Measurements from ENCODE around the gene PRMT2. TPM values are rescaled to one million over a fixed set of nuclear protein-coding genes. Genes with fewer than 3 reads are reported as not detected.
"Not testable (repeated sequence)": the region's sequence is repeated elsewhere in the genome, so short reads cannot be mapped to it uniquely, and the experiment has no call there.

The PRMT2 gene
- total RNA-seq, 1 donor from 2014 or later, result 144 TPM

DNA sequence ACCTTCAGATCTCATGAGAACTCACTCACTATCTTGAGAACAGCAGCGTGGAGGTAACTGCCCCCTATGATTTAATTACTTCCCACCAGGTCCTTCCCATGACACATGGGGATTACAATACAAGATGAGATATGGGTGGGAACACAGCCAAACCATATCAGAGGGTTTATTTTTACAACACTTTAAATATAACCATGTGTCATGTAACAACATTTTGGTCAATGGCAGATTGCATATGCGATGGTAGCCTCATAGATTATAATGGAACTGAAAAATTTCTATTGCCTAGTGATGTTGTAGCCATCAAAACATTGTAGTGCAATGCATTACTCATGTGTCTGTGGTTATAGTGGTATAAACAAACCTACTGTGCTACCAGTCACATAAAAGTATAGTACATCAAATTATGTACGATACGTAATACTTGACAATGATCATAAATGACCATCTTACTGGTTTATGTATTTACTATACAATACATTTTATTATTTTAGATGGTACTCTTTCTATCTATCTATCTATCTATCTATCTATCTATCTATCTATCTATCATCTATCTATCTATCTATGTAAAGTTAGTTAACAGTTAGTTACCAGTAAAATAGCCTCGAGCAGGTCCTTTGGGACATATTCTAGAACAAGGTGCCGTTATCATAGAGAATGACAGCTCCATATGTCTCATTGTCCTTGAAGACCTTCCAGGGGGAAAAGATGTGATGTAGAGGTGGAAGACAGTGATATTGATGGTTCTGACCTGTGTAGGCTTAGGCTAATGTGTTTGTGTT lies 18.0 kb upstream of the PRMT2 start:
- DNase-seq (ENCODE audit: low read depth, low spot score), result no peak

- no peak for DNase-seq (ENCODE audit: low read depth, low spot score)
Measured at GRCh38 chr21:46618738-46619379, 16.6 kb upstream of the PRMT2 start.

GRCh38 chr21:46619846-46620245 lies 15.6 kb upstream of the PRMT2 start:
- no peak for DNase-seq (ENCODE audit: low read depth, low spot score)

- DNase-seq (ENCODE audit: low read depth, low spot score), result no peak
Measured at GRCh38 chr21:46620846-46621245, 14.6 kb upstream of the PRMT2 start.

GRCh38 chr21:46621457-46622182 lies 13.9 kb upstream of the PRMT2 start:
- no peak for DNase-seq (ENCODE audit: low read depth, low spot score)

GRCh38 chr21:46622226-46622625 lies 13.2 kb upstream of the PRMT2 start:
- DNase-seq (ENCODE audit: low read depth, low spot score), result no peak

GRCh38 chr21:46624050-46624449 lies 11.4 kb upstream of the PRMT2 start:
- no peak for DNase-seq (ENCODE audit: low read depth, low spot score)

- no peak for DNase-seq (ENCODE audit: low read depth, low spot score)
Measured at GRCh38 chr21:46625759-46626158, 9.7 kb upstream of the PRMT2 start.

- no peak for DNase-seq (ENCODE audit: low read depth, low spot score)
Measured at GRCh38 chr21:46626536-46626935, 8.9 kb upstream of the PRMT2 start.

GRCh38 chr21:46626975-46627501 lies 8.4 kb upstream of the PRMT2 start:
- DNase-seq (ENCODE audit: low read depth, low spot score), result no peak

DNA sequence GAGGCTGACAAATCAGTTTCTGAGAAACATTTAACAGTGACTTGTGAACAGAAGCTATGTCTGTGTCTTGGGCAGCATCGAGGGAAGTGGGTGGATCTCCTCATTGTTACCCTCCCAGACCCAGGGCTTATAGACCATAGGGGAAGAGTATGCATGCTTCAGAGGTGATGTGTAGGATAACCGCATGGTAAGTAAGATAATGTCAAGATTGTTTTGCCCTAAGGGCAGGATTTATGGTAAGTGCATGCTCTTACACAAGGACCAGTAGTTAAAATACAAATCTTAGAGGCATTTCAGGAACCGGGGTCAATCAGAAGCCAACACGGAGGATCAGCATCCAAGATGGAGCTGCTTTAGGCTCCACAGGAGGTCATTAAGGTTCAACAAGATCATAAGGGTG lies 7.7 kb upstream of the PRMT2 start:
- DNase-seq (ENCODE audit: low read depth, low spot score), result no peak

GRCh38 chr21:46628868-46629267 lies 6.6 kb upstream of the PRMT2 start:
- no peak for DNase-seq (ENCODE audit: low read depth, low spot score)

GRCh38 chr21:46630915-46631314 lies 4.6 kb upstream of the PRMT2 start:
- DNase-seq (ENCODE audit: low read depth, low spot score), result not testable (repeated sequence)

GRCh38 chr21:46633566-46633965 lies 1.9 kb upstream of the PRMT2 start:
- no peak for DNase-seq (ENCODE audit: low read depth, low spot score)

- DNase-seq (ENCODE audit: low read depth, low spot score), result no peak
Measured at GRCh38 chr21:46634427-46634826, 1.0 kb upstream of the PRMT2 start.

GRCh38 chr21:46634966-46635323 lies 529 bp upstream of the PRMT2 start:
- DNase-seq (ENCODE audit: low read depth, low spot score), result peak; percentile 63

- no peak for DNase-seq (ENCODE audit: low read depth, low spot score)
Measured at GRCh38 chr21:46636181-46636512, 673 bp downstream of the PRMT2 start.

GRCh38 chr21:46636550-46637285 lies 1.2 kb downstream of the PRMT2 start:
- DNase-seq (ENCODE audit: low read depth, low spot score), result no peak

- no peak for DNase-seq (ENCODE audit: low read depth, low spot score)
Measured at GRCh38 chr21:46637952-46638746, 2.7 kb downstream of the PRMT2 start.

DNA sequence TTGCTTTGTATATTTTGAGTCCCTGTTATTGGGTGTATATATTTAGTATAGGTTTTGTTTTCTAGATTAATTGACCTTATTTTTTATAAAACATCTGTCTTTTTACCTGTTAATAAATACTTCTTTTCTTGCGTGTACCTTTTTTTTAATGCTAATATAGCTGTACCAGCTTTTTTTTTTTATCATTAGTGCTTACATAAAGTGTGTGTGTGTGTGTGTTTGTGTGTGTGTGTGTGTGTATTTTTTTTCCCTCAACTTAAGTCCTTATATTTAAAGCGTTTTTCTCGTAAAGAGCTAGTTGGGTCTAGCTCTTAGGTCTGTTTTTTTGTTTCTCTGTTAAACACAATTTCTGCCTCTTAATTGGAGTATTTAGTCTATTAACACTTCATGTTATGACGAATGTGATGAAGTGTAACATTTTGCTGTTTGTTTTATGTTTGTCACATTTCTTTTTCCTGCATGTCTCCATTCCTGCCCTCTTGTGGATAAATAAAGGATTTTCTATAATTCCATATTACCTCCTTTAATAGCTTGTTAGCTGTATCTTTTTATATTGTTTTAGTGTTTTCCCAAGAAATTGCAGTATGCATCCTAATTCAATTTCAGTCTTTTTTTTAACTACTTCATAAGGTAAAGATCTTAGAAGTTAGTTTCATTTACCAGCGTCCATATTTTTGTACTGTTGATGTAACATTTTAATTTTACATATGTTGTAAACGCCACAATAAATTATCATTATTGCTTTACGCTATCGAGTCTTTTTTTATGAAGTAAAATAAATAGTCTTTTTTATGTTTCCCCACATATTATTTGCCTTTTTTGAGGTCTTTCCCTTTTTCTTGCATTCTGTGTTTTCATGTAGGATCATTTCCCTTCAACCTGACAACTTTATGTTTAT lies 4.3 kb downstream of the PRMT2 start:
- DNase-seq (ENCODE audit: low read depth, low spot score), result no peak

Data from pulmonary artery endothelial cell (primary cell).